Measurements from ENCODE around the gene ZNF785.

GRCh38 chr16:30569281-30569680 is 16.2 kb downstream of the ZNF785 start:
- no peak for TF ChIP-seq CTCF (IDR thresholded peaks at IDR 0.05)
- TF ChIP-seq EP300 (IDR thresholded peaks at IDR 0.05) = no peak
